ENCODE results near the gene S100A14. TPM values are rescaled to one million over a fixed set of nuclear protein-coding genes. Genes with fewer than 3 reads are reported as not detected.

S100A14 gene
- polyA plus RNA-seq, 1 of the 3 experiments (the other 2 are of a cell fraction): 0.15 TPM

GRCh38 chr1:153658400-153659174 is 42.5 kb upstream of the S100A14 start, which contains the start of gene SNAPIN (continued):
- TF ChIP-seq RCOR1 (IDR thresholded peaks at IDR 0.05; ENCODE audit: low read length) (no peak), ELF1 (IDR thresholded peaks at IDR 0.05) (peak; percentile 62; the same call in 1 of the 2 replicates), TEAD4 (IDR thresholded peaks at IDR 0.05; ENCODE audit: borderline replicate concordance, insufficient read depth) (no peak), NRF1 (IDR thresholded peaks at IDR 0.05; ENCODE audit: low read depth, low read length) (no peak), EP300 (IDR thresholded peaks at IDR 0.05; ENCODE audit: borderline replicate concordance in 1 of 2, low read depth in 1 of 2, low read length in 1 of 2) (no peak), SMC3 (IDR thresholded peaks at IDR 0.05; ENCODE audit: low read depth, low read length) (no peak), POLR2AphosphoS5 (IDR thresholded peaks at IDR 0.05; ENCODE audit: low read depth, low read length) (peak; percentile 91), GABPA (IDR thresholded peaks at IDR 0.05; ENCODE audit: low read depth) (peak; percentile 76), FOXJ3 (CRISPR knock-in tag; IDR thresholded peaks at IDR 0.05) (0 out of 2 replicates have a peak, but pooled peaks have one; percentile 31)
- TF ChIP-seq, protein P1, sequence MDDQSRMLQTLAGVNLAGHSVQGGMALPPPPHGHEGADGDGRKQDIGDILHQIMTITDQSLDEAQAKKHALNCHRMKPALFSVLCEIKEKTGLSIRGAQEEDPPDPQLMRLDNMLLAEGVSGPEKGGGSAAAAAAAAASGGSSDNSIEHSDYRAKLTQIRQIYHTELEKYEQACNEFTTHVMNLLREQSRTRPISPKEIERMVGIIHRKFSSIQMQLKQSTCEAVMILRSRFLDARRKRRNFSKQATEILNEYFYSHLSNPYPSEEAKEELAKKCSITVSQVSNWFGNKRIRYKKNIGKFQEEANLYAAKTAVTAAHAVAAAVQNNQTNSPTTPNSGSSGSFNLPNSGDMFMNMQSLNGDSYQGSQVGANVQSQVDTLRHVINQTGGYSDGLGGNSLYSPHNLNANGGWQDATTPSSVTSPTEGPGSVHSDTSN (IDR thresholded peaks at IDR 0.05): no peak

GRCh38 chr1:153655333-153655732 is 39.2 kb upstream of the S100A14 start:
- 93% methylated on average over 3 of the region's 3 CpGs for WGBS (ENCODE audit: low lambda C conversion rate)
- POLR2A ChIA-PET: interaction anchor here (1.6 kb wide), 1 partner anchor 8 kb away, joined by 5 read pairs; no protein-coding TSS in a partner anchor
- TF ChIP-seq, protein P2, sequence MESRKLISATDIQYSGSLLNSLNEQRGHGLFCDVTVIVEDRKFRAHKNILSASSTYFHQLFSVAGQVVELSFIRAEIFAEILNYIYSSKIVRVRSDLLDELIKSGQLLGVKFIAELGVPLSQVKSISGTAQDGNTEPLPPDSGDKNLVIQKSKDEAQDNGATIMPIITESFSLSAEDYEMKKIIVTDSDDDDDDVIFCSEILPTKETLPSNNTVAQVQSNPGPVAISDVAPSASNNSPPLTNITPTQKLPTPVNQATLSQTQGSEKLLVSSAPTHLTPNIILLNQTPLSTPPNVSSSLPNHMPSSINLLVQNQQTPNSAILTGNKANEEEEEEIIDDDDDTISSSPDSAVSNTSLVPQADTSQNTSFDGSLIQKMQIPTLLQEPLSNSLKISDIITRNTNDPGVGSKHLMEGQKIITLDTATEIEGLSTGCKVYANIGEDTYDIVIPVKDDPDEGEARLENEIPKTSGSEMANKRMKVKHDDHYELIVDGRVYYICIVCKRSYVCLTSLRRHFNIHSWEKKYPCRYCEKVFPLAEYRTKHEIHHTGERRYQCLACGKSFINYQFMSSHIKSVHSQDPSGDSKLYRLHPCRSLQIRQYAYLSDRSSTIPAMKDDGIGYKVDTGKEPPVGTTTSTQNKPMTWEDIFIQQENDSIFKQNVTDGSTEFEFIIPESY (IDR thresholded peaks at IDR 0.05; ENCODE audit: borderline replicate concordance, low read depth): no peak
- TF ChIP-seq, protein P3, sequence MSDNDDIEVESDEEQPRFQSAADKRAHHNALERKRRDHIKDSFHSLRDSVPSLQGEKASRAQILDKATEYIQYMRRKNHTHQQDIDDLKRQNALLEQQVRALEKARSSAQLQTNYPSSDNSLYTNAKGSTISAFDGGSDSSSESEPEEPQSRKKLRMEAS (IDR thresholded peaks at IDR 0.05; ENCODE audit: low read depth): no peak
- TF ChIP-seq YY1 (IDR thresholded peaks at IDR 0.05; ENCODE audit: low read depth): no peak
- no peak for TF ChIP-seq TCF12 (IDR thresholded peaks at IDR 0.05)
- TF ChIP-seq RCOR1 (IDR thresholded peaks at IDR 0.05; ENCODE audit: low read length): no peak
- TF ChIP-seq MXI1 (IDR thresholded peaks at IDR 0.05; ENCODE audit: low read depth, low read length): no peak
- no peak for TF ChIP-seq SIN3A (IDR thresholded peaks at IDR 0.05; ENCODE audit: borderline replicate concordance, low read depth, low read length)
- TF ChIP-seq USF1 (IDR thresholded peaks at IDR 0.05; ENCODE audit: borderline replicate concordance, low read depth): no peak
- no peak for TF ChIP-seq TAF1 (IDR thresholded peaks at IDR 0.05; ENCODE audit: borderline replicate concordance, low read depth, low read length)
- TF ChIP-seq SMC3 (IDR thresholded peaks at IDR 0.05; ENCODE audit: low read depth, low read length): no peak
- TF ChIP-seq FOXM1 (IDR thresholded peaks at IDR 0.05; ENCODE audit: low read depth): no peak
- no peak for TF ChIP-seq RAD21 (IDR thresholded peaks at IDR 0.05; ENCODE audit: low read length)

More at GRCh38 chr1:153655333-153655732, 39.2 kb upstream of the S100A14 start:
- no peak overlapping the region for H3K9ac ChIP-seq
- H3K27ac ChIP-seq (ENCODE audit: low read depth in 2 of 2, low read length in 1 of 2): no peak overlapping the region
- H3K27me3 ChIP-seq (ENCODE audit: insufficient read depth): no peaks in the 10 kb centered on the region
- no peak overlapping the region for H3K4me2 ChIP-seq
- H2AFZ ChIP-seq (ENCODE audit: low read depth): no peak overlapping the region
- no peaks in the 10 kb centered on the region for H4K20me1 ChIP-seq (ENCODE audit: insufficient read depth)
- H3K9me2 ChIP-seq: no peaks in the 10 kb centered on the region
- H3K4me1 ChIP-seq (ENCODE audit: control insufficient read depth in 1 of 2, insufficient read depth in 2 of 2, low read depth in 1 of 2, low read length in 1 of 2): peaks cover 0 to 5% of the 10 kb centered on the region in 2 experiments; a peak in 1 of 4 replicates
- no peak for DNase-seq
- CTCF ChIA-PET: interaction anchor here (1.0 kb wide), 1 partner anchor 15 kb away, joined by 4 read pairs; no protein-coding TSS in a partner anchor
- no peaks in the 10 kb centered on the region for H3K9me3 ChIP-seq
- H3K79me2 ChIP-seq (ENCODE audit: insufficient read depth): peaks cover 18% of the 10 kb centered on the region
- H3F3A ChIP-seq (replicated peaks; ENCODE audit: insufficient read depth): no peaks in the 10 kb centered on the region
- H3K4me3 ChIP-seq (ENCODE audit: low read depth in 2 of 2, low read length in 1 of 2): no peak overlapping the region
- H3K36me3 ChIP-seq (replicated peaks in 1 of 2; ENCODE audit: control insufficient read depth in 1 of 2, insufficient read depth in 2 of 2, low read length in 1 of 2): no peaks in the 10 kb centered on the region

Measured in SK-N-SH (cell line).